Liver (tissue), 9 donors: ENCODE data around the gene PDE1C. TPM values are rescaled to one million over a fixed set of nuclear protein-coding genes. Genes with fewer than 3 reads are reported as not detected.

Source experiments
- DNase-seq: peaks from one replicate; pipeline ENCODE4 v3.0.0-alpha.2; 2017; ENCODE audit warnings: low spot score
- H3K27ac ChIP-seq, 2 donors: one replicate each; pipeline ENCODE4 v1.7.0; 2013; ENCODE audit warnings: inconsistent platforms in 2 of 2, low read length in 2 of 2, control low read depth in 1 of 2, low read depth in 1 of 2, mild to moderate bottlenecking in 1 of 2
- H3K27me3 ChIP-seq, 4 donors: one replicate each; pipeline versions ENCODE4 v1.6.1 to v1.7.0; 2013; ENCODE audit warnings: low read length in 3 of 4, inconsistent platforms in 1 of 4, mild to moderate bottlenecking in 1 of 4, moderate library complexity in 1 of 4; ENCODE audit not compliant: control insufficient read depth in 4 of 4, insufficient read depth in 4 of 4
- H3K36me3 ChIP-seq, 4 donors: one replicate each; pipeline versions ENCODE4 v1.6.1 to v1.7.0; 2013; ENCODE audit warnings: low read length in 3 of 4, mild to moderate bottlenecking in 3 of 4, low read depth in 1 of 4, moderate library complexity in 1 of 4; ENCODE audit not compliant: control insufficient read depth in 4 of 4, insufficient read depth in 3 of 4
- H3K4me1 ChIP-seq, 4 donors: one replicate each; pipeline versions ENCODE4 v1.6.1 to v1.7.0; 2013; ENCODE audit warnings: low read length in 3 of 4, mild to moderate bottlenecking in 3 of 4, moderate library complexity in 1 of 4; ENCODE audit not compliant: control insufficient read depth in 4 of 4, insufficient read depth in 4 of 4
- H3K4me3 ChIP-seq, 3 donors: one replicate each; pipeline versions ENCODE4 v1.6.1 to v1.7.0; 2013; ENCODE audit warnings: low read length in 3 of 3, control low read depth in 1 of 3, low read depth in 1 of 3, mild to moderate bottlenecking in 1 of 3
- H3K9ac ChIP-seq, 2 donors: one replicate each; pipeline ENCODE4 v1.7.0; 2013; ENCODE audit warnings: low read length in 2 of 2, mild to moderate bottlenecking in 2 of 2, moderate library complexity in 2 of 2, control low read depth in 1 of 2, low read depth in 1 of 2
- H3K9me3 ChIP-seq, 4 donors: one replicate each; pipeline versions ENCODE4 v1.6.1 to v1.7.0; 2013; ENCODE audit warnings: low read length in 3 of 4; ENCODE audit not compliant: control insufficient read depth in 4 of 4
- ATF3 ChIP-seq: IDR thresholded peaks from 2 replicates; pipeline ENCODE4 v1.6.1; 2016; ENCODE audit warnings: antibody characterized with exemption
- EGR1 ChIP-seq, 2 donors: IDR thresholded peaks; 2 replicates each; pipeline ENCODE4 v1.6.1; 2016 to 2018; ENCODE audit warnings: antibody characterized with exemption in 2 of 2, low read depth in 2 of 2
- FOXA1 ChIP-seq: IDR thresholded peaks from 2 replicates; pipeline ENCODE4 v1.6.1; 2016; ENCODE audit warnings: antibody characterized with exemption
- HNF4A ChIP-seq, 2 donors: conservative IDR thresholded peaks; 2 replicates each; pipeline ENCODE4 v1.6.1; 2016; ENCODE audit warnings: antibody characterized with exemption in 2 of 2, mild to moderate bottlenecking in 2 of 2
- HNF4G ChIP-seq: IDR thresholded peaks from 2 replicates; pipeline ENCODE4 v1.6.1; 2016; ENCODE audit warnings: antibody characterized with exemption
- JUND ChIP-seq, 2 donors: IDR thresholded peaks; 2 replicates each; pipeline ENCODE4 v1.6.1; 2016; ENCODE audit warnings: antibody characterized with exemption in 2 of 2
- MAX ChIP-seq: IDR thresholded peaks from 2 replicates; pipeline ENCODE4 v1.6.1; 2016; ENCODE audit warnings: antibody characterized with exemption
- NR2F2 ChIP-seq: IDR thresholded peaks from 2 replicates; pipeline ENCODE4 v1.6.1; 2016; ENCODE audit warnings: antibody characterized with exemption
- RAD21 ChIP-seq, 2 donors: IDR thresholded peaks; 2 replicates each; pipeline ENCODE4 v1.6.1; 2016; ENCODE audit warnings: antibody characterized with exemption in 2 of 2, mild to moderate bottlenecking in 2 of 2
- REST ChIP-seq: IDR thresholded peaks from 2 replicates; pipeline ENCODE4 v1.6.1; 2016; ENCODE audit warnings: antibody characterized with exemption, mild to moderate bottlenecking
- RXRA ChIP-seq, 2 donors: IDR thresholded peaks; 2 replicates each; pipeline ENCODE4 v1.6.1; 2017 to 2018; ENCODE audit warnings: antibody characterized with exemption in 2 of 2, mild to moderate bottlenecking in 1 of 2
- YY1 ChIP-seq: IDR thresholded peaks from 2 replicates; pipeline ENCODE4 v1.6.1; 2016; ENCODE audit warnings: antibody characterized with exemption, mild to moderate bottlenecking
- WGBS: extraction: QIAGEN DNeasy Blood & Tissue Kit; methylation state at CpG from one replicate; pipeline ENCODE4 v1.1.7; 2013; 5-methylcytosine and 5-hydroxymethylcytosine counted together
- polyA plus RNA-seq, 2 donors: library from polyadenylated mRNA; stranded (reverse) in 1 of 2; unstranded in 1 of 2; fragments of 200-250 nt in 1 of 2; fragments of >200 nt in 1 of 2; fragmentation: Nextera tagmentation in 1 of 2; extraction: Ambion mirVana in 1 of 2; gene quantifications; one replicate each; pipeline versions ENCODE4 v1.2.1 to v1.2.3, GENCODE V29; 2013 to 2015
- total RNA-seq, 2 donors: library from RNA; depleted of rRNA; stranded (reverse); fragments of >200 nt; gene quantifications; one replicate each; pipeline ENCODE4 v1.2.3, GENCODE V29; 2014
- TF ChIP-seq, protein P1 (sequence below): fragments of 150-350 bp; IDR thresholded peaks from 2 replicates; pipeline ENCODE4 v1.5.1; 2017; ENCODE audit warnings: improper control_type of control experiment, low read depth, low read length; ENCODE audit not compliant: missing input control
- donor health status: healthy.
- donor health status: healthy.
- donor health status: healthy.
- donor health status: healthy.
- donor health status: healthy.

Gene PDE1C
- total and polyA plus RNA-seq, 4 donors, result 0.05 to 0.92 (median 0.47) TPM; not detected in 1

GRCh38 chr7:31856337-31856736, 213.9 kb downstream of the PDE1C start:
- H3K36me3 ChIP-seq, result no peaks in the 10 kb centered on the region
- WGBS, result 78% methylated on average over 4 of the region's 4 CpGs
- DNase-seq, result no peak
- no peak overlapping the region for H3K27ac ChIP-seq
- no peak for TF ChIP-seq EGR1 (IDR thresholded peaks at IDR 0.05; ENCODE audit: low read depth in 2 of 2)
- TF ChIP-seq REST, result no peak
- no peak for TF ChIP-seq HNF4G
- TF ChIP-seq JUND (IDR thresholded peaks at IDR 0.05), result no peak
- no peak for TF ChIP-seq YY1
- no peak for TF ChIP-seq NR2F2
- TF ChIP-seq ATF3, result no peak
- TF ChIP-seq, protein P1, sequence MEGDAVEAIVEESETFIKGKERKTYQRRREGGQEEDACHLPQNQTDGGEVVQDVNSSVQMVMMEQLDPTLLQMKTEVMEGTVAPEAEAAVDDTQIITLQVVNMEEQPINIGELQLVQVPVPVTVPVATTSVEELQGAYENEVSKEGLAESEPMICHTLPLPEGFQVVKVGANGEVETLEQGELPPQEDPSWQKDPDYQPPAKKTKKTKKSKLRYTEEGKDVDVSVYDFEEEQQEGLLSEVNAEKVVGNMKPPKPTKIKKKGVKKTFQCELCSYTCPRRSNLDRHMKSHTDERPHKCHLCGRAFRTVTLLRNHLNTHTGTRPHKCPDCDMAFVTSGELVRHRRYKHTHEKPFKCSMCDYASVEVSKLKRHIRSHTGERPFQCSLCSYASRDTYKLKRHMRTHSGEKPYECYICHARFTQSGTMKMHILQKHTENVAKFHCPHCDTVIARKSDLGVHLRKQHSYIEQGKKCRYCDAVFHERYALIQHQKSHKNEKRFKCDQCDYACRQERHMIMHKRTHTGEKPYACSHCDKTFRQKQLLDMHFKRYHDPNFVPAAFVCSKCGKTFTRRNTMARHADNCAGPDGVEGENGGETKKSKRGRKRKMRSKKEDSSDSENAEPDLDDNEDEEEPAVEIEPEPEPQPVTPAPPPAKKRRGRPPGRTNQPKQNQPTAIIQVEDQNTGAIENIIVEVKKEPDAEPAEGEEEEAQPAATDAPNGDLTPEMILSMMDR, result no peak
- TF ChIP-seq MAX, result no peak
- no peak for TF ChIP-seq FOXA1
- no peak for TF ChIP-seq RXRA (IDR thresholded peaks at IDR 0.05)
- TF ChIP-seq HNF4A (conservative IDR thresholded peaks at IDR 0.05), result no peak
- no peak overlapping the region for H3K4me3 ChIP-seq
- no peaks in the 10 kb centered on the region for H3K27me3 ChIP-seq
- H3K4me1 ChIP-seq, result no peaks in the 10 kb centered on the region
- no peak overlapping the region for H3K9ac ChIP-seq
- no peaks in the 10 kb centered on the region for H3K9me3 ChIP-seq

DNA sequence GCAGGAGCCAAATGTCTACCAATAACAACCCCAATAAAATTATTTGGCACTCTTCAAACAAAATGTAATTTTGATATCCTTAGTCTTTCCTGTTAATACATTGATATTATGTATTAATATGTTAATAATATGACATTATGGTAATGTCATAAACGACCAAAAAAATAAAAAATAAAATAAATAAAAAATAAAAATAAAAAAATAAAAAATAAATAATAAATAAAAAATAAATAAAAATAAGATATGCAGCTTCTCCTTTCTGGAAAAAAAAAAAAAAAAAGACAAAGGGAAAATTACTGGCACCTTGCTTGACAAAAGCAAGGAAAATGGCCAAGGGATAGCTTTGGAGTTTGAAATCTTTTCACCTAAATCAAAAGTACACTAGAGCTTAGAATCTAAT, 214.7 kb downstream of the PDE1C start:
- H3K9me3 ChIP-seq, result no peaks in the 10 kb centered on the region
- TF ChIP-seq, protein P1, result no peak
- TF ChIP-seq RAD21 (IDR thresholded peaks at IDR 0.05), result no peak
- H3K27me3 ChIP-seq, result no peaks in the 10 kb centered on the region
- H3K4me3 ChIP-seq, result no peak overlapping the region
- H3K27ac ChIP-seq, result no peak overlapping the region
- H3K9ac ChIP-seq, result no peak overlapping the region
- H3K4me1 ChIP-seq, result no peaks in the 10 kb centered on the region
- no peak for DNase-seq
- H3K36me3 ChIP-seq, result no peaks in the 10 kb centered on the region
- 46% methylated on average over 1 of the region's 1 CpG for WGBS
